K562 (cell line): ENCODE data around the gene DGKA. TPM values are rescaled to one million over a fixed set of nuclear protein-coding genes. Genes with fewer than 3 reads are reported as not detected.

ENCODE experiments used
- CBFB ChIP-seq: sonication (generic); formaldehyde crosslinking; IDR thresholded peaks from 2 replicates; pipeline ENCODE4 v1.4.0; 2020; ENCODE audit warnings: mild to moderate bottlenecking, missing genetic modification reagents
- CBX1 ChIP-seq: sonication (generic); IDR thresholded peaks from 2 replicates; pipeline ENCODE4 v1.6.1; 2016; ENCODE audit warnings: antibody characterized with exemption, low read depth, mild to moderate bottlenecking
- FOXA1 ChIP-seq: fragments of 450-650 bp; IDR thresholded peaks from 2 replicates; pipeline ENCODE4 v1.6.1; 2016; ENCODE audit warnings: mild to moderate bottlenecking, borderline replicate concordance
- GATAD2A ChIP-seq: fragments of 450-650 bp; IDR thresholded peaks from 2 replicates; pipeline ENCODE4 v1.6.1; 2017
- MCM7 ChIP-seq, 2 experiments: fragments of 450-650 bp; IDR thresholded peaks; 2 replicates each; pipeline ENCODE4 v1.6.1; 2016 to 2018
- RFX1 ChIP-seq: fragments of 450-650 bp; IDR thresholded peaks from 2 replicates; pipeline ENCODE4 v1.6.1; 2016; ENCODE audit warnings: mild to moderate bottlenecking, moderate library complexity
- RUNX1 ChIP-seq: sonication (generic); IDR thresholded peaks from 2 replicates; pipeline ENCODE4 v1.6.1; 2016; ENCODE audit warnings: antibody characterized with exemption, low read depth
- SETDB1 ChIP-seq: IDR thresholded peaks from one replicate; pipeline ENCODE4 v1.6.1; 2012; ENCODE audit warnings: low read length, control low read depth, inconsistent platforms
- SRSF3 ChIP-seq: fragments of 200-400 bp; formaldehyde crosslinking; IDR thresholded peaks from 2 replicates; pipeline ENCODE4 v1.6.1; 2016; ENCODE audit warnings: mild to moderate bottlenecking, low read length, moderate library complexity; ENCODE audit not compliant: insufficient read depth
- STAG1 ChIP-seq: sonication (generic); formaldehyde crosslinking; IDR thresholded peaks from 2 replicates; pipeline ENCODE4 v1.5.0; 2020; ENCODE audit warnings: missing genetic modification reagents, borderline replicate concordance
- ZC3H8 ChIP-seq: fragments of 450-650 bp; IDR thresholded peaks from 2 replicates; pipeline ENCODE4 v1.6.1; 2017
- ZNF121 ChIP-seq: sonication (generic); formaldehyde crosslinking; conservative IDR thresholded peaks from 2 replicates; pipeline ENCODE4 v1.8.0; 2022; ENCODE audit warnings: missing genetic modification reagents
- ZNF184 ChIP-seq: sonication (generic); formaldehyde crosslinking; IDR thresholded peaks from 2 replicates; pipeline ENCODE4 v1.5.0; 2020; ENCODE audit warnings: missing genetic modification reagents
- ZNF584 ChIP-seq: fragments of 200-800 bp; sonication (Bioruptor generic); IDR thresholded peaks from 2 replicates; pipeline ENCODE4 v1.6.1; 2016; ENCODE audit warnings: low read depth, mild to moderate bottlenecking, missing genetic modification characterization, missing compliant biosample characterization
- ZNF668 ChIP-seq: fragments of 250-450 bp; sonication (Bioruptor Pico); IDR thresholded peaks from 2 replicates; pipeline ENCODE4 v1.8.0; 2022; ENCODE audit warnings: mild to moderate bottlenecking, inconsistent platforms
- ZNF699 ChIP-seq: fragments of 250-450 bp; sonication (Bioruptor Pico); IDR thresholded peaks from 2 replicates; pipeline ENCODE4 v1.8.0; 2021; ENCODE audit warnings: mild to moderate bottlenecking, moderate library complexity; ENCODE audit not compliant: insufficient replicate concordance
- polyA plus RNA-seq, 8 experiments: library from polyadenylated mRNA; depleted of rRNA in 4 of 8; stranded (reverse) in 5 of 8; unstranded in 3 of 8; fragments of >200 nt; fragmentation: Nextera tagmentation in 2 of 8; fragmentation: Illumina TruSeq in 1 of 8; extraction: Ambion mirVana in 2 of 8; extraction: Trizol in 1 of 8; gene quantifications; 2 replicates each; pipeline versions ENCODE4 v1.2.1 to v1.2.3, GENCODE V29; 2011 to 2014; ENCODE audit warnings: inconsistent platforms in 1 of 8, missing spikeins in 1 of 8
- total RNA-seq, 7 experiments: library from RNA; depleted of rRNA in 6 of 7; stranded (reverse); fragments of >200 nt in 6 of 7; fragmentation: Illumina TruSeq in 2 of 7; extraction: Trizol in 2 of 7; gene quantifications; 2 replicates each; pipeline versions ENCODE4 v1.2.1 to v1.2.3, GENCODE V29; 2011 to 2021; ENCODE audit warnings: low replicate concordance in 1 of 7
- TF ChIP-seq, protein P1 (sequence below): IDR thresholded peaks from 2 replicates; pipeline ENCODE4 v1.6.1; 2014; ENCODE audit warnings: antibody characterized with exemption
- TF ChIP-seq, protein P2 (sequence below): sonication (generic); formaldehyde crosslinking; IDR thresholded peaks from 2 replicates; pipeline ENCODE4 v1.8.0; 2022; ENCODE audit warnings: mild to moderate bottlenecking, missing genetic modification reagents, borderline replicate concordance
- TF ChIP-seq, protein P3 (sequence below): fragments of 450-650 bp; IDR thresholded peaks from 2 replicates; pipeline ENCODE4 v1.6.1; 2017; ENCODE audit warnings: antibody characterized with exemption
- TF ChIP-seq, protein P4 (sequence below): fragments of 450-650 bp; IDR thresholded peaks from 2 replicates; pipeline ENCODE4 v1.6.1; 2016; ENCODE audit warnings: antibody characterized with exemption
- TF ChIP-seq, protein P5 (sequence below): sonication (generic); formaldehyde crosslinking; IDR thresholded peaks from 2 replicates; pipeline ENCODE4 v1.4.0; 2020; ENCODE audit warnings: mild to moderate bottlenecking, missing genetic modification reagents

The DGKA gene
- total and polyA plus RNA-seq, 9 of the 15 experiments (the other 6 are each of a cell fraction or from before 2014, with no cell fraction given): 3.4 to 12.4 (median 6.2) TPM

DNA sequence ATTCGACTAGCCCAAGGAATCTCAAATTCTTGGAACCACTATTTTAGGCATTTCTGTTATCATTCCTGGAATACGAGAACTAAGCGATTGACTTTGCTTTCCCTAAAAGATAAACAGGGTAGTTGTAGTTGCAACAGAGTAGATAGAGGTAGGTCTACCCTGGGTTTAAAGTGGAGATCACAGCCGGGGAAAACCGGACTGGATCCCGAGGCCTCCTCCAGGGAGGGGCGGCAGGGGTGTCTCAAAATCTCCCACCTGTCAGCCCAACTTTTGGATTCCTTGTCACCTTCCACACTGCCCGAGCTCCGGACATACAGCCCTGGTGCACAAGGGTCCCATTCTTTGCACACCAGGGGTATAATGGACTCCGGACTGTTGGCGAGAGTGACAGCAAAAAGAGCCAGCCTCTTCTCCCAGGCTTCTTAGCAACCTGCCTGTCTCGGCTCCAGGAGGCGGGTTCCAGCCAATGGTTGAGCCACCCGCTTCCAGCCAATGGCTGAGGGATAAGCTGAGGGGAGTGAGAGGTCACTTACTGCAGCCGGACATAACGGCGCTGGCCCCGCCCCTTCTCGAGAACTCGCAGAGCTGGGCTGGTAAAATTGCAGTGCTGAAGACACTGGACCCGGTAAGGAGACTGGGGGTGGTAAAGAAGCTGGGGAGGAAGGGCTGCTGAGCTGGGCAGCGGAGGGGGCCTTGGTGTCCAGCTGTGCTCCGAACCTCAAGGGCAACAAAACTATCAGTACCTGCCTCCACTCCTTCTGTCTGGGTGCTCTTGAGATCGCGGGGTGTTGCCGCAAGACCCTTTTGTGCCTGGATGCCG, 66.0 kb downstream of the DGKA start, which contains the start of gene SUOX (continued):
- TF ChIP-seq, protein P1, sequence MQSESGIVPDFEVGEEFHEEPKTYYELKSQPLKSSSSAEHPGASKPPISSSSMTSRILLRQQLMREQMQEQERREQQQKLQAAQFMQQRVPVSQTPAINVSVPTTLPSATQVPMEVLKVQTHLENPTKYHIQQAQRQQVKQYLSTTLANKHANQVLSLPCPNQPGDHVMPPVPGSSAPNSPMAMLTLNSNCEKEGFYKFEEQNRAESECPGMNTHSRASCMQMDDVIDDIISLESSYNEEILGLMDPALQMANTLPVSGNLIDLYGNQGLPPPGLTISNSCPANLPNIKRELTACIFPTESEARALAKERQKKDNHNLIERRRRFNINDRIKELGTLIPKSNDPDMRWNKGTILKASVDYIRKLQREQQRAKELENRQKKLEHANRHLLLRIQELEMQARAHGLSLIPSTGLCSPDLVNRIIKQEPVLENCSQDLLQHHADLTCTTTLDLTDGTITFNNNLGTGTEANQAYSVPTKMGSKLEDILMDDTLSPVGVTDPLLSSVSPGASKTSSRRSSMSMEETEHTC: no peak
- TF ChIP-seq ZC3H8 (no peak), ZNF699 (CRISPR knock-in tag) (no peak), ZNF184 (CRISPR knock-in tag) (no peak), STAG1 (CRISPR knock-in tag) (no peak), ZNF121 (CRISPR knock-in tag) (no peak), RFX1 (peak; percentile 80), RUNX1 (no peak), MCM7 (IDR thresholded peaks at IDR 0.05) (no peak), SETDB1 (no peak), GATAD2A (no peak), SRSF3 (no peak), ZNF584 (CRISPR knock-in tag) (no peak), CBFB (CRISPR knock-in tag) (no peak), FOXA1 (no peak), ZNF668 (CRISPR knock-in tag) (no peak), CBX1 (no peak)
- TF ChIP-seq, protein P2, sequence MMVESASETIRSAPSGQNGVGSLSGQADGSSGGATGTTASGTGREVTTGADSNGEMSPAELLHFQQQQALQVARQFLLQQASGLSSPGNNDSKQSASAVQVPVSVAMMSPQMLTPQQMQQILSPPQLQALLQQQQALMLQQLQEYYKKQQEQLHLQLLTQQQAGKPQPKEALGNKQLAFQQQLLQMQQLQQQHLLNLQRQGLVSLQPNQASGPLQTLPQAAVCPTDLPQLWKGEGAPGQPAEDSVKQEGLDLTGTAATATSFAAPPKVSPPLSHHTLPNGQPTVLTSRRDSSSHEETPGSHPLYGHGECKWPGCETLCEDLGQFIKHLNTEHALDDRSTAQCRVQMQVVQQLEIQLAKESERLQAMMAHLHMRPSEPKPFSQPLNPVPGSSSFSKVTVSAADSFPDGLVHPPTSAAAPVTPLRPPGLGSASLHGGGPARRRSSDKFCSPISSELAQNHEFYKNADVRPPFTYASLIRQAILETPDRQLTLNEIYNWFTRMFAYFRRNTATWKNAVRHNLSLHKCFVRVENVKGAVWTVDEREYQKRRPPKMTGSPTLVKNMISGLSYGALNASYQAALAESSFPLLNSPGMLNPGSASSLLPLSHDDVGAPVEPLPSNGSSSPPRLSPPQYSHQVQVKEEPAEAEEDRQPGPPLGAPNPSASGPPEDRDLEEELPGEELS (CRISPR knock-in tag): no peak
- TF ChIP-seq, protein P3, sequence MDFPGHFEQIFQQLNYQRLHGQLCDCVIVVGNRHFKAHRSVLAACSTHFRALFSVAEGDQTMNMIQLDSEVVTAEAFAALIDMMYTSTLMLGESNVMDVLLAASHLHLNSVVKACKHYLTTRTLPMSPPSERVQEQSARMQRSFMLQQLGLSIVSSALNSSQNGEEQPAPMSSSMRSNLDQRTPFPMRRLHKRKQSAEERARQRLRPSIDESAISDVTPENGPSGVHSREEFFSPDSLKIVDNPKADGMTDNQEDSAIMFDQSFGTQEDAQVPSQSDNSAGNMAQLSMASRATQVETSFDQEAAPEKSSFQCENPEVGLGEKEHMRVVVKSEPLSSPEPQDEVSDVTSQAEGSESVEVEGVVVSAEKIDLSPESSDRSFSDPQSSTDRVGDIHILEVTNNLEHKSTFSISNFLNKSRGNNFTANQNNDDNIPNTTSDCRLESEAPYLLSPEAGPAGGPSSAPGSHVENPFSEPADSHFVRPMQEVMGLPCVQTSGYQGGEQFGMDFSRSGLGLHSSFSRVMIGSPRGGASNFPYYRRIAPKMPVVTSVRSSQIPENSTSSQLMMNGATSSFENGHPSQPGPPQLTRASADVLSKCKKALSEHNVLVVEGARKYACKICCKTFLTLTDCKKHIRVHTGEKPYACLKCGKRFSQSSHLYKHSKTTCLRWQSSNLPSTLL: peak; percentile 67; the same call in 1 of the 2 replicates
- TF ChIP-seq, protein P4, sequence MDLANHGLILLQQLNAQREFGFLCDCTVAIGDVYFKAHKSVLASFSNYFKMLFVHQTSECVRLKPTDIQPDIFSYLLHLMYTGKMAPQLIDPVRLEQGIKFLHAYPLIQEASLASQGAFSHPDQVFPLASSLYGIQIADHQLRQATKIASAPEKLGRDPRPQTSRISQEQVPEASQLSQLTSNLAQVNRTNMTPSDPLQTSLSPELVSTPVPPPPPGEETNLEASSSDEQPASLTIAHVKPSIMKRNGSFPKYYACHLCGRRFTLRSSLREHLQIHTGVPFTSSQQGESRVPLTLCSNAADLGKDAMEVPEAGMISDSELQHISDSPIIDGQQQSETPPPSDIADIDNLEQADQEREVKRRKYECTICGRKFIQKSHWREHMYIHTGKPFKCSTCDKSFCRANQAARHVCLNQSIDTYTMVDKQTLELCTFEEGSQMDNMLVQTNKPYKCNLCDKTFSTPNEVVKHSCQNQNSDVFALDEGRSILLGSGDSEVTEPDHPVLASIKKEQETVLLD: no peak
- TF ChIP-seq, protein P5, sequence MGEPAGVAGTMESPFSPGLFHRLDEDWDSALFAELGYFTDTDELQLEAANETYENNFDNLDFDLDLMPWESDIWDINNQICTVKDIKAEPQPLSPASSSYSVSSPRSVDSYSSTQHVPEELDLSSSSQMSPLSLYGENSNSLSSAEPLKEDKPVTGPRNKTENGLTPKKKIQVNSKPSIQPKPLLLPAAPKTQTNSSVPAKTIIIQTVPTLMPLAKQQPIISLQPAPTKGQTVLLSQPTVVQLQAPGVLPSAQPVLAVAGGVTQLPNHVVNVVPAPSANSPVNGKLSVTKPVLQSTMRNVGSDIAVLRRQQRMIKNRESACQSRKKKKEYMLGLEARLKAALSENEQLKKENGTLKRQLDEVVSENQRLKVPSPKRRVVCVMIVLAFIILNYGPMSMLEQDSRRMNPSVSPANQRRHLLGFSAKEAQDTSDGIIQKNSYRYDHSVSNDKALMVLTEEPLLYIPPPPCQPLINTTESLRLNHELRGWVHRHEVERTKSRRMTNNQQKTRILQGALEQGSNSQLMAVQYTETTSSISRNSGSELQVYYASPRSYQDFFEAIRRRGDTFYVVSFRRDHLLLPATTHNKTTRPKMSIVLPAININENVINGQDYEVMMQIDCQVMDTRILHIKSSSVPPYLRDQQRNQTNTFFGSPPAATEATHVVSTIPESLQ (CRISPR knock-in tag): no peak
